SIG-M5 treated with dmso at 0.1 percent for 504 hours (cell line): ENCODE measurements around the gene ZRANB1.

Source experiments
- DNase-seq: peaks from one replicate; lab custom pipeline; 2025; ENCODE audit not compliant: unreplicated experiment; lab: John Stamatoyannopoulos, UW

Gene ZRANB1

GRCh38 chr10:124918906-124919305 is 23.0 kb upstream of the ZRANB1 start:
- DNase-seq, result no peak

- no peak for DNase-seq
Measured at GRCh38 chr10:124921261-124921660, 20.7 kb upstream of the ZRANB1 start.

DNA sequence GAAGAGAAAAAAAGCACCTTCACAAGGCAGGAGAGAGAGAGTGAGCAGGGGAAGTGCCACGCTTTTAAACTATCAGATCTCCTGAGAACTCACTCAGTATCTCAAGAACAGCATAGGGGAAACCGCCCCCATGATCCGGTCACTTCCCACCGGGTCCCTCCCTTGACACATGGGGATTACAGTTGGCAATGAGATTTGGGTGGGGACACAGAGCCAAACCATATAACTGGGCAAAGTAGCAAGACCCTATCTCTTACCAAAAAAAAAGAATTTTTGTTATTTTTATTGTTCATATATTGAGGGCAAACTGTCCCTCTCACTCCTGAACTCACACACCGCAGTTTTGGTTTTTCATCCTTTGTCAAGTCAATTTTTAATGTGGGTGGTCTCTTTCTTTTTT is 18.2 kb upstream of the ZRANB1 start:
- no peak for DNase-seq

DNA sequence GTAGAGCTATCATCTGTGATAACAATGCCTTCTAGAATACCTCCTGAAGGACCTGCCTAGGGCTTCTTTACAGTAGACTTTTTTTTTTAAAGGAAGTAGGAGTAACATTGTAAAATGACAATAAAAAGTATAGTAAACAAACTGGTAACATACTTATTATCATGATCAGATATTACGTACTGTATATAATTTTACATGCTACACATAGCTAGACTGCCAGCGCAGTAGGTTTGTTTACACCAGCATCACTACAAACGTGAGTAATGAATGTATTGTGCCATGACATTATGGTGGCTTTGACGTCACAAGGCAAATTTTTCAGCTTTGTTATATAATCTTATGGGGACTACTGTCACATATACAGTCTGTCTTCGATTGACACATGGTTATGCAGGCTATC is 15.4 kb upstream of the ZRANB1 start:
- no peak for DNase-seq

- no peak for DNase-seq
Measured at GRCh38 chr10:124928087-124928486, 13.8 kb upstream of the ZRANB1 start.

DNA sequence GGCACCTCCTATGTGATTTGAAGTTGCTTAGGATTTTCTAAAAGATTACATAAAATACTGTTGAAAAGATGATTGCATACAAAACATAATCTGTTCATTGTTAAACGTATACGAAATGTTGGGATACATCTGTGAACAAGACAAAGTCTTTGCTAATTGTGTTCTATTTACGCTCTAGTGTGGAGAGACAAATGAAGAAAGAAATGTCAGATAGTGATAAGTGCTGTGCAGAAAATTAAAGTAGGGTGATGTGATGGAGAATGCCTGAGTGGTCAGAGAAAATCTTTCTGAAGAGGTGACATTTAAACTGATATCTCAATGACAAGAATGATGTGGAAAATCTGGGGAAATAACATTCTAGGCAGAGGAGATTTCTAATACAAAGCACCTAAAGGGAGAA is 13.4 kb upstream of the ZRANB1 start:
- no peak for DNase-seq

DNA sequence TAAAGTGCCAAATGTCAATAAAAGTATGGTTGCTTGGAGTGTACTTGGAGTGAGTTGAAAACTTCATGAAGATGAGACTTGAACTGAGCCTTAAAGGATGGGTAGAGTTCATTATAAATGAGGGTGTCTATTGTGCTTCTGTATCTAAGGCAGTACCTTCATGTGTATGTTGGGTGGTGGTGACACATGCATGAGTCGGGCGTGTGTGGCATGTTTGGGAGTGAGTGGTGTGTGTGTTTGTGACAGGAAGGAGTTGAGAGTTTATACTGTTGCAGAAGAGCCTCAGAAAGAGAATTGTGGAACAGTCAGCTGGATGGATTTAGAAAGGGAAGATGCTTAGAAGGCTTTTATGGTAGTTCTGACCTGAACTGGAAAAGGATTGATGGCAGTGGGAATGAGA is 6.0 kb upstream of the ZRANB1 start:
- no peak for DNase-seq

- no peak for DNase-seq
Measured at GRCh38 chr10:124936813-124937212, 5.1 kb upstream of the ZRANB1 start.

GRCh38 chr10:124939290-124939689 is 2.6 kb upstream of the ZRANB1 start:
- no peak for DNase-seq

DNA sequence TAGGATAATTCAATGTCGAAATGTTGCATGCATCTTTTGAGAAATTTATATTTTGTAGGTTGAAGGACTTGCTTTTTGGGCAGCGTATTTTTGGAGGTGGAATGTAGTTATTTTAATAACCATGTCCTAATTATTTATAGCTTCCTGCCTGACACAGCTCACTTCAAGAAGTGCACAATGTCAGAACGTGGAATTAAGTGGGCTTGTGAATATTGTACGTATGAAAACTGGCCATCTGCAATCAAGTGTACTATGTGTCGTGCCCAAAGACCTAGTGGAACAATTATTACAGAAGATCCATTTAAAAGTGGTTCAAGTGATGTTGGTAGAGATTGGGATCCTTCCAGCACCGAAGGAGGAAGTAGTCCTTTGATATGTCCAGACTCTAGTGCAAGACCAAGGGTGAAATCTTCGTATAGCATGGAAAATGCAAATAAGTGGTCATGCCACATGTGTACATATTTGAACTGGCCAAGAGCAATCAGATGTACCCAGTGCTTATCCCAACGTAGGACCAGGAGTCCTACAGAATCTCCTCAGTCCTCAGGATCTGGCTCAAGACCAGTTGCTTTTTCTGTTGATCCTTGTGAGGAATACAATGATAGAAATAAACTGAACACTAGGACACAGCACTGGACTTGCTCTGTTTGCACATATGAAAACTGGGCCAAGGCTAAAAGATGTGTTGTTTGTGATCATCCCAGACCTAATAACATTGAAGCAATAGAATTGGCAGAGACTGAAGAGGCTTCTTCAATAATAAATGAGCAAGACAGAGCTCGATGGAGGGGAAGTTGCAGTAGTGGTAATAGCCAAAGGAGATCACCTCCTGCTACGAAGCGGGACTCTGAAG is 620 bp downstream of the ZRANB1 start:
- no peak for DNase-seq

DNA sequence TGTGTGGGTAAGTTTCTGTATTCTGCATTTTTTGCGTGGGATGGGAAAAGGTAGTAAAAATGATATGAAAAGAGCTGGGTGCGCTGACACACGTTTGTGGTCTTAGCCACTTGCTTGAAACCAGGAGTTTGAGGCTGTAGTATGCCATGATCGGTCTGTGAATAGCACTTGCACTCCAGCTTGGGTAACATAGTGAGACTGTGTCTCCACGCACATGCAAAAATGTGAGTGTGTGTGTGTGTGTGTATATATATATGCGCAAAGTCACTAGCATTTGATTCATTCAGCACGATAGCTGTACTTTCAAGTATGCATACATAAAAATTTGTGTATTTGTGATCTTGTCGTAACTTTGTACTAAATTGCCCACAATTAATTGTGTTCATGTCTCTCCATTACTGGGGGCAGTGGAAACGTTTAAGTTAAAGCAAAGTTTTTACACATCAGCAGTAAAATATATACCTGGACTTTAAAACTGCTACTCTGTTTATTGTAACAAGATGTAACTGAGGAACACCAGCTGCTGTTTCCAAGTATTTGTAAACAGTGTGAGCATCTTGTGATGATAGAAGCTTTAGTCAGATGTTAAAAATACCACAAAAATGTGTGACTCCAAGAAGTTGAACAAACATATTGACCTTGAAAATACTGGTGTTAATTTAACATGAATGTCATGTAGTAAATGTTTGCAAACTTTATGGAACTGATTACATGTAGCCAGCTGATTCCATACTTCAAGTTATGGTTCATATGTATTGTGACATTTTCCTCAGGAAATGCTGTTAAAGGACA is 1.6 kb downstream of the ZRANB1 start:
- DNase-seq, result no peak

DNA sequence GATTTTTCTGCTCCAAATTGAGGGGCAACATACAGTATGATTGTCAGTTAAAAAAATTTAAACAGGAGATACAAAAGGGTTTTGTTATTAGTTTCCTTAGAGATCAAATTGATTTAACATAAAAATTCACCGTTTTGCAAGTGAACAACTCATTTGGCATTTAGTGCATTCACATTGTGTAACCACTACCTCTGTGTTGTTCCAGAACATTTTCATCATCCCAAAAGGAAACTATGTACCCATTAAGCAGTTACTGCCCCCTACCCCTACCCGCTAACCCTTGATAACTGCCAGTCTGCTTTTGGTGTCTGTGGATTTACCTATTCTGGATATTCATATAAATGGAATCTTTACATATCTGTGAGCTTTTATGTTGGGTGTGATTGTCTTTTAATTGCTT is 3.1 kb downstream of the ZRANB1 start:
- no peak for DNase-seq

DNA sequence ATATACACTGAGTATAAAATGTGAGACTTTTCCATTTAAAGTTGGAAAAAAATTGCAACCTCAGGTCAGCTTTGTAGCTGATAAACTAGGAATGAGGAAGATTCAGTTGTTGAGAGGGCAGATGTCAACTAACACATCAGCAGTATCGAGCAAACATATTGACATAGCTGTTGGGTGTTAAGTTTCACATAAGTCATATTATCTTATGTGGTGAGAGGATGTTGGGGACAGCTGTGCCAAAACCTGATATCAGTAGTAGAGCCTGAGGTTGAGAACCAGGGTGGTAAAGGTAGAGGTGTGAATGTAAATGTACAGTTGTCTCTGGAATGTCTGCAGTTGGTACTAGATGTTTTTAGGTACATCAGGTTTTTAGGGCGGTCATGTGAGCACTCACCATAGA is 5.0 kb downstream of the ZRANB1 start:
- DNase-seq, result no peak

GRCh38 chr10:124949543-124949942 is 7.6 kb downstream of the ZRANB1 start:
- no peak for DNase-seq

GRCh38 chr10:124952123-124952522 is 10.2 kb downstream of the ZRANB1 start:
- DNase-seq, result no peak

DNA sequence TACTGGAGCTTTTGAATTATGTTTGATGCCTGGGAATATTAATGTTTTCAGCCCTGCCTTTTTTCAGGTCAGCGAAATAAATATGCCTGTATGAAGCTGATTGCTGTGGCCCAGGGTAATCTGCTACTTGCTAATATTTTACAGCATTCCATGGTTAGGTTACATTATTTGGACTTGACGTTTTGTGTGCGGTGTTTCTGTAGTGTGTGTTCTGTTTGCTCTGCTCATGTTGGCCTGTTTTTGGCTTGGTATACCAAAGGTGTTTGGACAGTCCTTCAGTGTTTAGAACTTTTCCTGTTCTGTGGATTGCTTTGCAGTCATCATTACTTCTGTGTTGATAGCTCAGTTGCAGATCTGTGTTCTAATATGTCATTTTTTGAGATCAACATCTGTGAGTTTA is 11.5 kb downstream of the ZRANB1 start:
- DNase-seq, result no peak

DNA sequence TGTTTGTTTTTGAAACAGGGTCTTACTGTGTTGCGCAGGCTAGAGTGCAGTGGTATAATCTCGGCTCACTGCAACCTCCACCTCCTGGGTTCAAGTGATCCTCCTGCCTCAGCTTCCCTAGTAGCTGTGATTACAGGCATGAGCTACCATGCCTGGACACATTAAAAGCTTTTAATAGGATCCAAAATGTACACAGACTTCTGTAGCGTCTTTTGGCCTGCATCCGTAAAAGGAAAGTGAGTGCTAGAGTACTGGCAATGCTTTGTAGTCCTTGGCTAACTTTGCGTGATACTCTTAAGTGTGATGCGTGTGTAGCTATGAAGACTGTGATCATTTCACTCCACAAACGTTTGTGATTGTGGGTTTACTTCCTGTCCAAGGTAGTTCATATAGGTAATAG is 13.3 kb downstream of the ZRANB1 start:
- DNase-seq, result no peak

GRCh38 chr10:124955868-124956267 is 13.9 kb downstream of the ZRANB1 start:
- no peak for DNase-seq

DNA sequence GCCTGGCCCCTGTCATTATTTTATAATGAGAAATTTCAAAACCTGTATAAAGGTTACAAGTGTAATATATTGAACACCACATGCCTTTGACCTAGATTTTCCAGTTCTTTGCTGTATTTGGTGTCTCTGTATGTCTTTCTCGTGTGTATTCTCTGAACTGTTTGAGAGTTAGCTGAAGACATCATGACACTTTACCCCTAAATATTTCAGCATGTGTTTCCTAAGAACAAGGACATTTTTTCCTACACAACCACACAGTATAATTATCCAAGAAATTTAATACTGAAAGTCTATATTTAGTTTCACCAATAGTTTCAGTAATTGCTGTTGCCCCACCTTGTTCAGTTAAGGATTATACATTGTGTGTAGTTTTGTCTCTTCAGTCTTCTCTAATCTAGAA is 14.8 kb downstream of the ZRANB1 start:
- no peak for DNase-seq

DNA sequence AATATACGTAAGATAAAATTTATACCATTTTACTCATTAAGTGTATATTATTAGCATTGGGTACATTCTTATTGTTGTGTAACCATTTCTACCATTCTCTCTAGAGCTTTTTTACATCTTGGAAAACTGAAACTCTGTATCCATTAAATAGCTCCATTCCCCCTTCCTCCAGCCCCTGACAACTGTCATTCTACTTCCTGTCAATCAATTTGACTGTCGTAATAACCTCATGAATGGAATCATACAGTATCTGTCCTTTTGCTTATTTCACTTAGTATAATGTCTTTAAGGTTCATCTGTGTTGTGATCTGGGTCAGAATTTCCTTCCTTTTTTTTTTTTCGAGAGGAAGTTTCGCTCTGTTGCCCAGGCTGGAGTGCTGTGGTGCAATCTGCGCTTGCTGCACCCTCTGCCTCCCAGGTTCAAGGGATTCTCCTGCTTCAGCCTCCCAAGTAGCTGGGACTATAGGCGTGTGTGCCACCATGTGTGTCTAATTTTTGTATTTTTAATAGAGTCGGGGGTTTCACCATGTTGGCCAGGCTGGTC is 15.6 kb downstream of the ZRANB1 start:
- DNase-seq, result peak; percentile 61

DNA sequence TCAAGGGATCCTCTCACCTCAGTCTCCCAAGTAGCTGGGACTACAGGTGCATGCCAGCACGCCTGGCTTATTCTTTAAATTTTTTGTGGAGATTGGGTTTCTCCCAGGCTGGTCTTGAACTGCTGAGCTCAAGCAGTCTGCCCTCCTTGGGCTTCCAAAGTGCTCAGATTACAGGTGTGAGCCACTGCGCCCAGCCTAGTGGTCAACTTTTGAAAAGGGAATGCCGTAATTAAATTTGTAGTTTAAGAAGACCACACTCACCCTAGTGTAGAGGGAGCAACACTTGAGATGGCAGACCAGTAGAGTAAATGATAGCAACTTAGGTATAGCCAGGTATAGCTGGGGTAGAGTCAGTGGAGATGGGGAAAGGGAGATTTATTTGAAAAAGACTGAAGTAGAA is 17.6 kb downstream of the ZRANB1 start:
- DNase-seq, result no peak

GRCh38 chr10:124961248-124961570 is 19.3 kb downstream of the ZRANB1 start:
- no peak for DNase-seq
